ENCODE data around the gene USP47. TPM values are rescaled to one million over a fixed set of nuclear protein-coding genes. Genes with fewer than 3 reads are reported as not detected.
A peak's percentile ranks its signal among the peaks of the same experiment; 100 is the strongest.

The USP47 gene
- total RNA-seq, 1 donor from 2014 or later, result 71.7 TPM

GRCh38 chr11:11956006-11956405 is 114.2 kb downstream of the USP47 start:
- H2AFZ ChIP-seq (replicated peaks), result no peak overlapping the region
- no peak overlapping the region for H3K9ac ChIP-seq
- Mint-ChIP-seq H3K27ac (no peak overlapping the region), H3K9me3 (no peaks in the 10 kb centered on the region), H3K27me3 (ENCODE audit: insufficient read depth, low read depth) (no peaks in the 10 kb centered on the region), H3K4me1 (peaks cover 10% of the 10 kb centered on the region), H3K4me3 (no peak overlapping the region), H3K36me3 (peaks cover 55% of the 10 kb centered on the region)
- H3K27me3 ChIP-seq, result no peaks in the 10 kb centered on the region
- no peak for TF ChIP-seq EZH2 (IDR thresholded peaks at IDR 0.05)
- no peak for TF ChIP-seq EZH2phosphoT487 (IDR thresholded peaks at IDR 0.05)
- H3K4me2 ChIP-seq, result no peak overlapping the region
- H3F3A ChIP-seq (ENCODE audit: low read depth), result peaks cover 8% of the 10 kb centered on the region
- H3K36me3 ChIP-seq, result peaks cover 3% of the 10 kb centered on the region
- no peaks in the 10 kb centered on the region for H4K20me1 ChIP-seq (ENCODE audit: low read depth)
- no peaks in the 10 kb centered on the region for H3K79me2 ChIP-seq (ENCODE audit: low read depth)
- H3K9me3 ChIP-seq (ENCODE audit: low read depth), result no peaks in the 10 kb centered on the region
- no peak overlapping the region for H3K27ac ChIP-seq
- H3K4me1 ChIP-seq, result peaks cover 19% of the 10 kb centered on the region
- no peak overlapping the region for H3K4me3 ChIP-seq
- DNase-seq (ENCODE audit: low spot score), result no peak

DNA sequence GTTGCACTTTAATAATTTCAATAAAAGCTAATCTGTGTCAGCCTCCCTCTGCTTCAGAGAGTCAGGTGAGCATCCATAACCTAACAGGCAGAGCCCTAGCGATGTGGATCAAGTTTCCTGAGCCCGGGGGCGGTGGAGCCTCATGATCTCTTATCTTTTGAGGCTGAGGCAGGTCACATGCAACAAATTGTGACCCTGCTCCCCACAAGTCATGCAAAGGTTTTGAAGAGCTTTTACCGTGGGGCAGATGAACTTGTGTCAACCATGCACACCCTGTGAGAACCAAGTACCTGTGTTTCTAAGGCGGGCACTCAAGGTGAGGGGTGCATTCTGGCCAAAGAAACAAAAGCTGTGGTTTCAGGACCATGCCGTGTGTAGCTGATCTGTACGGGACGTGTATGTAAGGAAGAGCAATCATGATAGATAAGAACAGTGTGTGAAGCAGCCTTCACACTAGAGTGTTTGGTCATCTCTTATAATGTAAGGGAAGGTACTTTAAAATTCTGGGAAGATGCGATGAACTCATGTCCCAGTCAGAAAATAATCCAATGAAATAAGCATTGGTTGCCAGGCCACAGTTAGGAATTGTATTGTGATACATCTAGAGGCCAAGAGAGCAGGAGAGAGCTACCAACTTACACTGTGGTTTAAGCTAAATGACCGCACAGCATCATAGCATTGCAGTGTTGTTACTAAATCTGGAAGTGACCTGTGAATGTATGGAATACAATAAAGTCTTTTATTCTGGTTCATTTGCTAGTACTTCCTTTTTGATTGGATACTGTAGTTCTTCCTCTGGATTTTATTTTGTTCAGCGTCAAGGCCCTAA is 116.8 kb downstream of the USP47 start:
- H3K4me3 ChIP-seq, result no peak overlapping the region
- Mint-ChIP-seq H3K4me3 (no peak overlapping the region), H3K27ac (no peak overlapping the region), H3K27me3 (ENCODE audit: insufficient read depth, low read depth) (peaks cover 2% of the 10 kb centered on the region), H3K36me3 (peaks cover 45% of the 10 kb centered on the region), H3K4me1 (peaks cover 10% of the 10 kb centered on the region), H3K9me3 (no peaks in the 10 kb centered on the region)
- no peaks in the 10 kb centered on the region for H3K27me3 ChIP-seq
- H4K20me1 ChIP-seq (ENCODE audit: low read depth), result no peaks in the 10 kb centered on the region
- no peak overlapping the region for H2AFZ ChIP-seq (replicated peaks)
- no peaks in the 10 kb centered on the region for H3K79me2 ChIP-seq (ENCODE audit: low read depth)
- H3K4me1 ChIP-seq, result peaks cover 19% of the 10 kb centered on the region
- no peak for DNase-seq (ENCODE audit: low spot score)
- no peaks in the 10 kb centered on the region for H3K9me3 ChIP-seq (ENCODE audit: low read depth)
- peaks cover 8% of the 10 kb centered on the region for H3F3A ChIP-seq (ENCODE audit: low read depth)
- peak overlapping the region; percentile 45 for H3K4me2 ChIP-seq
- TF ChIP-seq EZH2 (IDR thresholded peaks at IDR 0.05), result no peak
- TF ChIP-seq CTCF (IDR thresholded peaks at IDR 0.05), result no peak
- no peak for TF ChIP-seq EZH2phosphoT487 (IDR thresholded peaks at IDR 0.05)
- H3K36me3 ChIP-seq, result no peaks in the 10 kb centered on the region
- H3K27ac ChIP-seq, result no peak overlapping the region
- H3K9ac ChIP-seq, result no peak overlapping the region

DNA sequence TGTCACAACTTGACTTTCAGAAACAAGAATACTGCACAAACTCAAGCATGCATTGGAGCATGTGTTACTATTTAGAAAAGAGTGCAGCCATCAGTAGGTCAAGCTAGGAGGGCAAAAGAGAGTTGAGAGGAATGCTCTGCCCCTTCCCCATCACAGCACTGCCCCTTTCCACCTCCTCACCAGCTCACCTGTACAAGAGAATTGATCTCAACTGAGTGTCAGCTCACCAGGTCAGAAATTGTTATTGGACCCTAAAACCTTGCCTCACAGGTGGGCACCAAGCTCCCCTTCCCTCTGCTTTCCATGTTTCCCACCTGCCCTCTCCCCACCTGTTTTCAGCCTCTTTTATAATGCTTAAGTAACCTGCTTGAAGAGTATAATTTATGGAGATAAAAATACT is 117.8 kb downstream of the USP47 start:
- H4K20me1 ChIP-seq (ENCODE audit: low read depth), result no peaks in the 10 kb centered on the region
- no peak overlapping the region for H3K27ac ChIP-seq
- no peak overlapping the region for H3K27ac Mint-ChIP-seq
- H3K79me2 ChIP-seq (ENCODE audit: low read depth), result no peaks in the 10 kb centered on the region
- no peak for DNase-seq (ENCODE audit: low spot score)
- no peak overlapping the region for H3K4me3 Mint-ChIP-seq
- peaks cover 43% of the 10 kb centered on the region for H3K36me3 Mint-ChIP-seq
- no peaks in the 10 kb centered on the region for H3K36me3 ChIP-seq
- H3K4me1 ChIP-seq, result peaks cover 19% of the 10 kb centered on the region
- H3F3A ChIP-seq (ENCODE audit: low read depth), result peaks cover 8% of the 10 kb centered on the region
- H3K4me2 ChIP-seq, result no peak overlapping the region
- no peaks in the 10 kb centered on the region for H3K9me3 ChIP-seq (ENCODE audit: low read depth)
- no peak overlapping the region for H3K4me3 ChIP-seq
- H2AFZ ChIP-seq (replicated peaks), result no peak overlapping the region
- peaks cover 2% of the 10 kb centered on the region for H3K27me3 Mint-ChIP-seq (ENCODE audit: insufficient read depth, low read depth)
- no peaks in the 10 kb centered on the region for H3K9me3 Mint-ChIP-seq
- no peak overlapping the region for H3K9ac ChIP-seq
- H3K27me3 ChIP-seq, result no peaks in the 10 kb centered on the region
- no peak for TF ChIP-seq EZH2phosphoT487 (IDR thresholded peaks at IDR 0.05)
- TF ChIP-seq CTCF (IDR thresholded peaks at IDR 0.05), result no peak
- no peak for TF ChIP-seq EZH2 (IDR thresholded peaks at IDR 0.05)
- H3K4me1 Mint-ChIP-seq, result peaks cover 12% of the 10 kb centered on the region

GRCh38 chr11:11960687-11961086 is 118.9 kb downstream of the USP47 start:
- H3K36me3 ChIP-seq, result no peaks in the 10 kb centered on the region
- no peaks in the 10 kb centered on the region for H3K27me3 ChIP-seq
- peaks cover 12% of the 10 kb centered on the region for H3K4me1 Mint-ChIP-seq
- no peak overlapping the region for H2AFZ ChIP-seq (replicated peaks)
- peaks cover 8% of the 10 kb centered on the region for H3F3A ChIP-seq (ENCODE audit: low read depth)
- peak overlapping the region; percentile 57 for H3K27ac Mint-ChIP-seq
- H3K79me2 ChIP-seq (ENCODE audit: low read depth), result no peaks in the 10 kb centered on the region
- peaks cover 2% of the 10 kb centered on the region for H3K27me3 Mint-ChIP-seq (ENCODE audit: insufficient read depth, low read depth)
- no peak overlapping the region for H3K4me3 Mint-ChIP-seq
- no peaks in the 10 kb centered on the region for H4K20me1 ChIP-seq (ENCODE audit: low read depth)
- no peak overlapping the region for H3K9ac ChIP-seq
- H3K27ac ChIP-seq, result no peak overlapping the region
- TF ChIP-seq EZH2phosphoT487 (IDR thresholded peaks at IDR 0.05) (no peak), EZH2 (IDR thresholded peaks at IDR 0.05) (no peak), CTCF (IDR thresholded peaks at IDR 0.05) (no peak)
- H3K9me3 ChIP-seq (ENCODE audit: low read depth), result no peaks in the 10 kb centered on the region
- DNase-seq (ENCODE audit: low spot score), result no peak
- H3K9me3 Mint-ChIP-seq, result no peaks in the 10 kb centered on the region
- H3K4me2 ChIP-seq, result no peak overlapping the region
- peaks cover 41% of the 10 kb centered on the region for H3K36me3 Mint-ChIP-seq
- H3K4me1 ChIP-seq, result peaks cover 19% of the 10 kb centered on the region
- H3K4me3 ChIP-seq, result no peak overlapping the region

Data from neural progenitor cell (in vitro differentiated cells).